T-cell (primary cell): ENCODE results near the gene CABLES1. TPM values are rescaled to one million over a fixed set of nuclear protein-coding genes. Genes with fewer than 3 reads are reported as not detected.
A peak's percentile ranks its signal among the peaks of the same experiment; 100 is the strongest.

Experiments
- ATAC-seq, 4 experiments: fragments of 200-7000 bp in 3 of 4; fragments of 150-1000 bp in 1 of 4; cut with Tn5 transposase; replicated peaks in 1 of 4; 1 replicate in 3 of 4; 2 replicates in 1 of 4; pipeline ENCODE4 v1.10.0; 2021; ENCODE audit warnings: moderate library complexity in 3 of 4, mild to moderate bottlenecking in 2 of 4, moderate number of reproducible peaks in 1 of 4
- CTCF ChIA-PET, 2 donors: fragments of 300-600 bp; sonication (Branson Sonifier 250); formaldehyde crosslinking; loops; one replicate each; lab custom pipeline; 2022; ENCODE audit warnings: antibody characterized with exemption in 2 of 2; lab: Charles Lee
- POLR2A ChIA-PET, 2 donors: fragments of 300-600 bp; sonication (Branson Sonifier 250); formaldehyde crosslinking; loops; one replicate each; lab custom pipeline; 2022; ENCODE audit warnings: antibody characterized with exemption in 2 of 2; lab: Charles Lee
- DNase-seq, 35 experiments: peaks; one replicate each; pipeline versions ENCODE4 v3.0.0 to v3.0.0-alpha.2; 2013 to 2023
- H3K27ac ChIP-seq: one replicate; pipeline ENCODE4 v1.5.1; 2013; ENCODE audit warnings: low read length
- H3K27me3 ChIP-seq, 2 experiments: replicated peaks in 1 of 2; 1 replicate in 1 of 2; 2 replicates in 1 of 2; pipeline versions ENCODE4 v1.6.1 to v1.7.0; 2013; ENCODE audit warnings: low read length in 1 of 2, mixed read lengths in 1 of 2; ENCODE audit not compliant: control insufficient read depth in 2 of 2, insufficient read depth in 2 of 2; ENCODE audit errors: extremely low read depth in 1 of 2
- H3K36me3 ChIP-seq, 2 donors: 1 replicate in 1 of 2; 2 replicates in 1 of 2; pipeline versions ENCODE4 v1.6.1 to v1.7.0; 2013; ENCODE audit warnings: low read length in 1 of 2; ENCODE audit not compliant: control insufficient read depth in 2 of 2, insufficient read depth in 1 of 2; ENCODE audit errors: extremely low read depth in 1 of 2
- H3K4me1 ChIP-seq, 2 experiments: 1 replicate in 1 of 2; 2 replicates in 1 of 2; pipeline versions ENCODE4 v1.6.1 to v1.7.0; 2013; ENCODE audit warnings: low read length in 2 of 2, mixed read lengths in 1 of 2; ENCODE audit not compliant: insufficient read depth in 2 of 2, control insufficient read depth in 1 of 2; ENCODE audit errors: extremely low read depth in 1 of 2
- H3K4me3 ChIP-seq, 2 donors: 1 replicate in 1 of 2; 2 replicates in 1 of 2; pipeline versions ENCODE4 v1.5.1 to v1.7.0; 2013; ENCODE audit warnings: mild to moderate bottlenecking in 2 of 2, low read length in 1 of 2, moderate library complexity in 1 of 2; ENCODE audit not compliant: control insufficient read depth in 1 of 2; ENCODE audit errors: extremely low read depth in 1 of 2
- H3K9me3 ChIP-seq: 2 replicates; pipeline ENCODE4 v1.7.0; 2013
- H3K27ac Mint-ChIP-seq, 2 donors: one replicate each; pipeline ENCODE4 v1.8.0; 2020 to 2021; ENCODE audit warnings: mild to moderate bottlenecking in 2 of 2, mixed read lengths in 2 of 2
- H3K27me3 Mint-ChIP-seq, 2 donors: one replicate each; pipeline ENCODE4 v1.8.0; 2021 to 2022; ENCODE audit warnings: mixed read lengths in 2 of 2
- H3K36me3 Mint-ChIP-seq: one replicate; pipeline ENCODE4 v1.8.0; 2021; ENCODE audit warnings: mixed read lengths
- H3K4me1 Mint-ChIP-seq, 3 donors: one replicate each; pipeline ENCODE4 v1.8.0; 2020 to 2022; ENCODE audit warnings: mixed read lengths in 3 of 3, mild to moderate bottlenecking in 1 of 3
- H3K4me3 Mint-ChIP-seq, 3 donors: one replicate each; pipeline ENCODE4 v1.8.0; 2020 to 2022; ENCODE audit warnings: mild to moderate bottlenecking in 3 of 3, mixed read lengths in 3 of 3, moderate library complexity in 3 of 3
- H3K9me3 Mint-ChIP-seq, 3 donors: one replicate each; pipeline ENCODE4 v1.8.0; 2020 to 2022; ENCODE audit warnings: mixed read lengths in 3 of 3
- WGBS: methylation state at CpG from one replicate; pipeline ENCODE4 v1.1.5; 2013; ENCODE audit warnings: missing lambda C conversion rate; ENCODE audit not compliant: insufficient coverage; 5-methylcytosine and 5-hydroxymethylcytosine counted together
- total RNA-seq, 35 experiments: library from RNA in 6 of 35; stranded (reverse) in 6 of 35; fragments of 120-200 nt in 1 of 35; gene quantifications; one replicate each; pipeline versions ENCODE4 v1.2.1 to v1.2.4 and lab custom pipeline; 2013 to 2026

CABLES1 gene
- total RNA-seq, 5 donors from 2014 or later (not counting 1 experiment from before 2014, with no cell fraction given): 0.23 to 1.7 (median 0.85) TPM

GRCh38 chr18:23230686-23231085 lies 95.4 kb downstream of the CABLES1 start:
- no peaks in the 10 kb centered on the region for H3K9me3 Mint-ChIP-seq
- H3K4me1 Mint-ChIP-seq: peaks cover 15 to 35% (median 35%) of the 10 kb centered on the region in 3 donors
- DNase-seq (no peak), ATAC-seq (no peak)
- POLR2A ChIA-PET: no interaction called here
- no peaks in the 10 kb centered on the region for H3K27me3 ChIP-seq
- no peaks in the 10 kb centered on the region for H3K36me3 ChIP-seq
- H3K4me3 ChIP-seq: no peak overlapping the region
- H3K4me3 Mint-ChIP-seq: no peak overlapping the region
- 100% methylated on average over 3 of the region's 4 CpGs for WGBS
- peaks cover 0 to 20% of the 10 kb centered on the region in 2 experiments for H3K4me1 ChIP-seq
- CTCF ChIA-PET: no interaction called here
- peak overlapping the region; percentile 60 for H3K27ac ChIP-seq
- no peaks in the 10 kb centered on the region for H3K9me3 ChIP-seq
- H3K36me3 Mint-ChIP-seq: no peaks in the 10 kb centered on the region
- no peaks in the 10 kb centered on the region for H3K27me3 Mint-ChIP-seq
- H3K27ac Mint-ChIP-seq: peak overlapping the region; percentile 27 to 55

DNA sequence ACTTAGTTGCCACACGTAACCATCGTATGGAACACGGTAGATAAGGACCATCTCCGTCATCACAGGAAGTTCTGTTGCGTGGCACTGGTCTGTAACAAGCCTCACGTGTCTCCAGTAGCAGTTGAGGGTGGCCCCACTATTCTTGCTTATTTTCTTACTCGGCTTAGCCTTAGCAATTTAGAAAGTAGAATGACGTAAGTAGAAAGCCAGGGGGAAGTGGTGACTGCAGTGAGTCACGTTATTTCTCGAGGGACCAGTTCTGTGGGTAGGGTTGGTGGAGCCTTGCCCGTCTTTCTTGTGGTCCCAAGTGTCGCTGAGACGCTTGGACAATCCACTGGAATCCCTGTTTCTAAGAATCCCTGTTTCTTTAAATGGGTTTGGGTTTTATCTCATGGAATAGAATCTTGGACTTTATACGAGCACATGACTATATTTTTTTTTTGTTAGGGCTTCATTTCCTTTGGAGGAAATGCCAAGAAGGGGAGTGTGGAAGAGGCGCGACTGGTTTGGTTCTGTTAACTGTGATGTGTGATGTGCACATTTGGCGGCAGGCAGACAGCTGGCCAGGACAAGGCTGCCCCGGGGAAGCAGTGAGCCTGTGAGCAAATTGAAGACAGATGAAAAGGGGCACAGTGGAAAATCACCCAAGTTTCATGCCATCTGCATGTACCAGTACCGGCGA lies 96.2 kb downstream of the CABLES1 start:
- DNase-seq (peak; percentile 21 to 89 (median 72)), ATAC-seq (peak; percentile 90 to 96 (median 94))
- no peaks in the 10 kb centered on the region for H3K9me3 ChIP-seq
- no peaks in the 10 kb centered on the region for H3K36me3 ChIP-seq
- peaks cover 15 to 35% (median 35%) of the 10 kb centered on the region in 3 donors for H3K4me1 Mint-ChIP-seq
- POLR2A ChIA-PET: no interaction called here
- H3K36me3 Mint-ChIP-seq: no peaks in the 10 kb centered on the region
- H3K4me3 ChIP-seq: no peak overlapping the region
- WGBS: 5% methylated on average over 18 of the region's 20 CpGs
- peak overlapping the region; percentile 25 to 61 (median 44) for H3K4me3 Mint-ChIP-seq
- peak overlapping the region; percentile 60 for H3K27ac ChIP-seq
- no peaks in the 10 kb centered on the region for H3K27me3 ChIP-seq
- peaks cover 0 to 20% of the 10 kb centered on the region in 2 experiments for H3K4me1 ChIP-seq
- H3K9me3 Mint-ChIP-seq: no peaks in the 10 kb centered on the region
- peak overlapping the region; percentile 74 to 88 for H3K27ac Mint-ChIP-seq
- no peaks in the 10 kb centered on the region for H3K27me3 Mint-ChIP-seq
- CTCF ChIA-PET: interaction anchor here in 1 of 2 donors (0.6 kb wide), 1 partner anchor 57 kb away, joined by 4 read pairs; no protein-coding TSS in a partner anchor

GRCh38 chr18:23232331-23232730 lies 97.0 kb downstream of the CABLES1 start:
- H3K4me3 ChIP-seq: no peak overlapping the region
- Mint-ChIP-seq H3K36me3 (no peaks in the 10 kb centered on the region), H3K4me3 (no peak overlapping the region), H3K27ac (peak overlapping the region; percentile 7 to 36), H3K4me1 (peaks cover 21 to 39% (median 39%) of the 10 kb centered on the region in 3 donors), H3K9me3 (no peaks in the 10 kb centered on the region), H3K27me3 (no peaks in the 10 kb centered on the region)
- peak overlapping the region; percentile 60 for H3K27ac ChIP-seq
- DNase-seq (peak in 8 of 35 experiments; percentile 6 to 28 (median 10)), ATAC-seq (no peak)
- no peaks in the 10 kb centered on the region for H3K36me3 ChIP-seq
- ChIA-PET CTCF (interaction anchor here in 1 of 2 donors (0.6 kb wide), 1 partner anchor 57 kb away, joined by 4 read pairs; no protein-coding TSS in a partner anchor), POLR2A (no interaction called here)
- H3K4me1 ChIP-seq: peaks cover 0 to 22% of the 10 kb centered on the region in 2 experiments
- no peaks in the 10 kb centered on the region for H3K27me3 ChIP-seq
- no peaks in the 10 kb centered on the region for H3K9me3 ChIP-seq
- 81% methylated on average over 5 of the region's 6 CpGs for WGBS

GRCh38 chr18:23234619-23235018 lies 99.3 kb downstream of the CABLES1 start:
- WGBS: 77% methylated on average over 4 of the region's 5 CpGs
- H3K27me3 ChIP-seq: no peaks in the 10 kb centered on the region
- ATAC-seq: no peak
- POLR2A ChIA-PET: no interaction called here
- H3K4me3 ChIP-seq: no peak overlapping the region
- H3K9me3 ChIP-seq: no peaks in the 10 kb centered on the region
- H3K27ac ChIP-seq: no peak overlapping the region
- H3K9me3 Mint-ChIP-seq: no peaks in the 10 kb centered on the region
- DNase-seq: no peak
- CTCF ChIA-PET: no interaction called here
- H3K36me3 Mint-ChIP-seq: no peaks in the 10 kb centered on the region
- no peak overlapping the region for H3K4me3 Mint-ChIP-seq
- H3K4me1 ChIP-seq: peaks cover 0 to 35% of the 10 kb centered on the region in 2 experiments
- H3K4me1 Mint-ChIP-seq: peaks cover 27 to 49% (median 42%) of the 10 kb centered on the region in 3 donors
- no peaks in the 10 kb centered on the region for H3K27me3 Mint-ChIP-seq
- no peaks in the 10 kb centered on the region for H3K36me3 ChIP-seq
- H3K27ac Mint-ChIP-seq: peak overlapping the region in 1 of 2 donors; percentile 24

- Mint-ChIP-seq H3K4me3 (no peak overlapping the region), H3K4me1 (peaks cover 27 to 45% (median 39%) of the 10 kb centered on the region in 3 donors), H3K9me3 (no peaks in the 10 kb centered on the region), H3K27ac (peak overlapping the region in 1 of 2 donors; percentile 24), H3K27me3 (no peaks in the 10 kb centered on the region), H3K36me3 (no peaks in the 10 kb centered on the region)
- 95% methylated on average over 4 of the region's 5 CpGs for whole genome bisulfite sequencing
- Histone ChIP-seq H3K9me3 (no peaks in the 10 kb centered on the region), H3K27ac (no peak overlapping the region), H3K36me3 (no peaks in the 10 kb centered on the region), H3K4me3 (no peak overlapping the region), H3K4me1 (peaks cover 0 to 35% of the 10 kb centered on the region in 2 experiments), H3K27me3 (no peaks in the 10 kb centered on the region)
- ATAC-seq (no peak), DNase-seq (no peak)
- CTCF ChIA-PET: no interaction called here
- POLR2A ChIA-PET: no interaction called here
These were observed 100.1 kb downstream of the CABLES1 start for GRCh38 chr18:23235336-23235735.

- no peak overlapping the region for H3K4me3 ChIP-seq
- no peaks in the 10 kb centered on the region for H3K27me3 Mint-ChIP-seq
- no peak for DNase-seq
- no peak for ATAC-seq
- H3K27me3 ChIP-seq: no peaks in the 10 kb centered on the region
- no peaks in the 10 kb centered on the region for H3K36me3 ChIP-seq
- CTCF ChIA-PET: no interaction called here
- H3K9me3 ChIP-seq: no peaks in the 10 kb centered on the region
- POLR2A ChIA-PET: no interaction called here
- H3K27ac Mint-ChIP-seq: peak overlapping the region; percentile 7 to 33
- H3K4me1 ChIP-seq: peaks cover 0 to 32% of the 10 kb centered on the region in 2 experiments
- H3K4me3 Mint-ChIP-seq: no peak overlapping the region
- H3K36me3 Mint-ChIP-seq: no peaks in the 10 kb centered on the region
- H3K9me3 Mint-ChIP-seq: no peaks in the 10 kb centered on the region
- H3K27ac ChIP-seq: no peak overlapping the region
- WGBS: 82% methylated on average over 7 of the region's 11 CpGs
- H3K4me1 Mint-ChIP-seq: peaks cover 27 to 42% (median 36%) of the 10 kb centered on the region in 3 donors
These were observed 100.6 kb downstream of the CABLES1 start for GRCh38 chr18:23235860-23236259.
